C4-2B (cell line): ENCODE results near the gene PTCH1.

Experiments used
- H3K27ac ChIP-seq: fragments of 450-650 bp; 2 replicates; pipeline ENCODE4 v1.5.1; 2017
- CTCF ChIP-seq: fragments of 450-650 bp; conservative IDR thresholded peaks from 2 replicates; pipeline ENCODE4 v1.5.1; 2017; ENCODE audit warnings: mild to moderate bottlenecking
- ZFX ChIP-seq: fragments of 450-650 bp; IDR thresholded peaks from 2 replicates; pipeline ENCODE4 v1.6.1; 2017

PTCH1 gene

GRCh38 chr9:95551406-95551805 lies 34.6 kb upstream of the PTCH1 start:
- no peak for TF ChIP-seq CTCF
- no peak overlapping the region for H3K27ac ChIP-seq

- no peak for TF ChIP-seq ZFX
- TF ChIP-seq CTCF, result no peak
- no peak overlapping the region for H3K27ac ChIP-seq
Observed at GRCh38 chr9:95545831-95546567, 29.2 kb upstream of the PTCH1 start.

- TF ChIP-seq ZFX, result no peak
- no peak for TF ChIP-seq CTCF
- H3K27ac ChIP-seq, result no peak overlapping the region
Observed at GRCh38 chr9:95533996-95534680, 17.4 kb upstream of the PTCH1 start.

- no peak overlapping the region for H3K27ac ChIP-seq
- TF ChIP-seq ZFX, result no peak
- no peak for TF ChIP-seq CTCF
Observed at GRCh38 chr9:95529910-95530309, 13.1 kb upstream of the PTCH1 start.

- TF ChIP-seq CTCF (no peak), ZFX (no peak)
- H3K27ac ChIP-seq, result no peak overlapping the region
Observed at GRCh38 chr9:95528908-95529502, 12.2 kb upstream of the PTCH1 start.

GRCh38 chr9:95522871-95523370 lies 6.2 kb upstream of the PTCH1 start:
- TF ChIP-seq ZFX (no peak), CTCF (no peak)
- H3K27ac ChIP-seq, result no peak overlapping the region

GRCh38 chr9:95521699-95522098 lies 4.9 kb upstream of the PTCH1 start:
- H3K27ac ChIP-seq, result no peak overlapping the region
- no peak for TF ChIP-seq ZFX
- TF ChIP-seq CTCF, result no peak
